GM21390 (cell line): ENCODE data around the gene CENPE.

Source experiments
- ATAC-seq: cut with Tn5 transposase; IDR thresholded peaks from one replicate; pipeline ENCODE4 v1.9.1; 2021; ENCODE audit not compliant: unreplicated experiment

CENPE gene

DNA sequence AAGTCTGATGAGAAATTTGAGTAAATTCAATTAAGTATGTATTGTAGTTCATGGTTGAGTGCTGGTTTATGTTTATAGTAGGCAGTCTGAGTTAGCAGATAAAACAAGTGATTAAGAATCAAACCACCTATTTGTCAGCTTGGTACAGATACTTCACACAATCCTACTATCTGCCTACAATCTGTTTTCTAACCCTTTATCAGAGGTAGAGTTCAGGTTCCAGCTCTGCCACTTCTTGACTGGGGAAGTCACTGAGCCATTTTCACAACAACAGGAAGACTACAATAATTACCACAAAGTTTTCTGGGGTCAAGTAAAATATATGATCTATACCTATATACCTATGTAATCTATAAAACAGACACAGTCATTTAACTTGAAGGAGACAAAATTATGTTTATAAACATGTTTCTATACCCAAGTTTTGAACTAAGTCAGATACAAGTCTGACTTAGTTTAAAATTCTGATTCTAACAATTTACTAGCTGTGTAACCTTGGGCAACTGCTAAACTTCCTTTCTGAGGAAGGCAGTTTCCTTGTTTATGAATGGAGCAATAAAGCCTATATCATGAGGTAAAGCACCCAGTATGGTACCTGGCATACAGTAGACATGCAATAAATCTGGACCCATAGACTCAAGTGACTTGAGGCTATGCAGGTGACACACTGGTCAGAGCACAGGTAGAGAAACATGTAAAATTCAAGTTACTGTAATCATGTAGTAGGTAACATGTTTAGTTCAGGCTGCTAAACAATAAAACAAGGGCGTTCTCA, 61.3 kb downstream of the CENPE start:
- ATAC-seq = no peak

DNA sequence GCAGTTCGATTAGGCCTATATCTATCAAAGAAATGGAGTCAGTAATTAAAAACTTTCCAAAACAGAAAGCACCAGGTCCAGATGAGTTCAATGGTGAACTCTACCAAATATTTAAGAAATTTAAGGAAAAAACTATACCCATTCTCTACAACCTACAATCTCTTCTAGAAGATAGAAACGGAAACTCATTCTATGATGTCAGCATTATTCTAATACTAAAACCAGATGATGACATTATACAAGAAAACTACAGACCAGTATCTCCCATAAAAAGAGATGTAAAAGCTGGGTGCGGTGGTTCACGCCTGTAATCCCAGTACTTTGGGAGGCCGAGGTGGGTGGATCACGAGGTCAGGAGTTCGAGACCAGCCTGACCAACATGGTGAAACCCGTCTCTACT, 69.0 kb downstream of the CENPE start:
- no peak for ATAC-seq

DNA sequence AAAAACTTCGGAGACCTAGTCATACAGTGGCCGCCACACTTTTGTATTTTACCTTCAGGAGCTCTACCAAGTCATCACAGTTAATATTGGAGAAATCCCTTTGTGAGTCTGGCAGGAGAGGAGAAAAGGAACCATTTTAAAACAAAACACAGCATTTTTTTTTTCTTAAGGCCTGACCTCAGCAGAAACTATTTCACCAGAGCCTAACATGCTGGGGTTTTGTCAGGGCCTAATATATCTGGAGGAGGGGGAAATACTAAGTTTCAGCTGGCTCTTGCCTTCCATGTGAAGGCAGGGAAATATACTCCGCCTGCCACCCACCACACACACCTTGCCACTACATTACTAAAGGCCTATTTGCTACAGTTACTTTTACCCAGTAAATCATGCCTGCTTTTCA, 72.0 kb downstream of the CENPE start:
- no peak for ATAC-seq

DNA sequence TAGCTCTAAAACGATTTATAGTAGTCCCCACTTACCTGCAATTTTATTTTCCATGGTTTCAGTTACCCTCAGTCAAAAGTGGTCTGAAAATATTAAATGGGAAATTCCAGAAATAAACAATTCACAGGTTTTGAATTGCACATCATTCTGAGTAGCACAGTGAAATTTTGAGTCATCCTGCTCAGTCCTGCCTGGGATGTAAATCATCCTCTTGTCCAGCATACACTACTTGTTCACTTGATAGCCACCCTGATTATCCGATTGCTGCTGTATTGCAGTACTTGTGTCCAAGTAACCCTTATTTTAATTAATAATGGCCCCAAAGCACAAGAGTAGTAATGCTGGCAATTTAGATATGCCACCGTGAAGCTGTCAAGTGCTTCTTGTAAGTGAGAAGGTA, 75.0 kb downstream of the CENPE start:
- no peak for ATAC-seq

DNA sequence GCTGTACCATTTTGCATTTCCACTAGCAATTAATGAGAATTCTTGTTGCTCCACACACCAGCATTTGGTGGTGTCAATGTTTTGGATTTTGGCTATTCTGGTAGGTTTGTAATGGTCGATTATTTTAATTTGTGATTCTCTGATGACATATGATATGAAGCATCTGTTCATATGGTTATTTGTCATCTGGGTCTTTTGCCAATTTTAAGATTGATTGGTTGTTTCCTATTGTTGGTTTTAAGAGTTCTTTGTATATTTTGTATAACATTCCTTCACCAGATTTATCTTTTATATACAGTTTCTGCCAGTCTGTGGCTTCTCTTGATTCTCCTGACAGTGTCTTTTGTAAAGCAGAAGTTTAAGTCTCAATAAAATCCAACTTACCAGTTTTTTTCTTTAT, 80.0 kb downstream of the CENPE start:
- no peak for ATAC-seq

DNA sequence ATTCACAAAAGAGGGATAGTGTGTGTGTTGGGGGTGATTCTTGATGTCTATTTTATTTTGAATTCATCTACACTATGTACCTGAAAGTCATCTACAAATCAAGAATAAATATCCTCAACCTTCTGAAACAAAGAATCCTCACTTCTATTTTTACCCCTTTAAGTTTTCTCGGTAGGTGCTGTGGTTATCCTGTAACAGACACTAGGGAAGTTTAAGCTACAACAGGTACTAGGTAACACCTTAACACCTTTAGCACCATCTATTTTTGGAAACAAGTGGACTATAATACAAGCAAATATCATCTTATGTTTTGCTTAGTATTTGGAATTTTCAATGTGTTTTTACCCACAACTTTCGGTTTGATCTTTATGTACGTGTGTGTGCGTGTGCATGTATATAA, 86.5 kb downstream of the CENPE start:
- no peak for ATAC-seq

DNA sequence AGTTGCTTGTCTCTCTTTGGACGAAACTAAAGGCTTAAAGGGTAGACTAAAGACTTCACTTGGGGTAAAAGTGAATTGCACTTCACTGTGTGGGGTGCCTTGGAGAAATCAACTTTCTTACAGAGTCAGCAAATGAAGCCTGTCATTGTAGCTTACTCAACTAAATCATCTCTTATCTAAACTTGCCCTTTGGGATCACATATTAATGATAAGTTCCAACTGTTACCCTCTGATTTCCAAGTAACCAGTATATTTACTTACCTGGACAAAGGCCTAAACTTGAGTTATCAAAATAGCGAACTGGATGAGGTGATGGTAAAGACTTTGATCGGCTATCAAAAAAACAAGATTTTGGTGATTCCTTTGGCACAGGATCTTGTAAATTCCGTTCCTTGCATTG, 89.6 kb downstream of the CENPE start:
- ATAC-seq = no peak

DNA sequence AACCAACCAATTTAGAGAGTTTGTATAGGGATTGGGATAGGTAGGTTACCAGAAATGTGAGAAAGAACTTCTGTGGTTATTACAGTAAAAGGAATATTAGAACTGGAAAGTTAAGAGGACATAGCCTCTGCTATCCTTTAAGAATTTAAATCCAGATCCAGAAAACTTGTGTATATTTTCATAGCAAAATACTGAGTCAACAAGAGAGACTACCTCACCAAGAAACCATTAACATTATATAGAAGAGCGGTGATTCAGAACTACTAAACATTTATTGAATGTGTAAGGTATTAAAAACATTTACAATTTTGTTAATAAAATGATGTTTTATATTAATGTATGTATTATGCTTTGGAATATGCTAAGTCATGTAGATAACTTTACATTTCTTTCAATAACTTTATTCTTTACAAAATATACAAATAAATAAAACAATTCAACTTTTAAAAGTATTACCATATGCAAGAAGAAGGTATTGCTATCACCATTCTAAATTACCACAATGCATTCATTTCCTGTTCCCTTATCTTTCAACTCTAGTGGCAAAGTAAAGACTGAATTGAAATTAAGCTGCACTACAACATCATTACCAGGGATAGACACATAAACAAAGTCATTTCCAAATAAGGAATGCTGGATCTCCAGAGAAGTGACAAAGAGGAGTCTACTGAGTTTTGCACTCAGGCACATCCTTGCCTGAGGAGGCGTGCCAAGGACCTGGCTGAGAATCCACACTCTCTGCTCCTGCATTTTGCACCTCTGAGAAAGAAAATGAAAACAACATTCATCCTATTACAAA, 92.4 kb downstream of the CENPE start:
- no peak for ATAC-seq

DNA sequence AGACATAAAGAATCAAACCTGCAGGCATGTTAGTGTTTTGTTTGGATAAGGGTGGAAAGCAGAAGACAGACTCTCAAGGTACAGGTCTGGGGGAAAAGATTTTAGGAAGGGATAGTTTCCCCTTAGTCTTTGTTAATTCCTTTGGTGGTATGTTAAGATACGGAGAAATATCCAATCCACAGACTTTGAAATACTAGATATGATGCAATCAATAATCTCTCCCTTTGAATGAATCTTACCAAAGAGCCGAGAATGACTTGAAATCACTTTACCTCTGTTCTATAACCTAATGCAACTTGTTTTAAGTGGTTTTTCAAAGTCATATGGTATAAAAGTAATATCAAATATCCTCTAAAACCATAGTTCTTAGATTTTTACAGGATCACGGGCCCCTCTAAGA, 93.3 kb downstream of the CENPE start:
- ATAC-seq = no peak

DNA sequence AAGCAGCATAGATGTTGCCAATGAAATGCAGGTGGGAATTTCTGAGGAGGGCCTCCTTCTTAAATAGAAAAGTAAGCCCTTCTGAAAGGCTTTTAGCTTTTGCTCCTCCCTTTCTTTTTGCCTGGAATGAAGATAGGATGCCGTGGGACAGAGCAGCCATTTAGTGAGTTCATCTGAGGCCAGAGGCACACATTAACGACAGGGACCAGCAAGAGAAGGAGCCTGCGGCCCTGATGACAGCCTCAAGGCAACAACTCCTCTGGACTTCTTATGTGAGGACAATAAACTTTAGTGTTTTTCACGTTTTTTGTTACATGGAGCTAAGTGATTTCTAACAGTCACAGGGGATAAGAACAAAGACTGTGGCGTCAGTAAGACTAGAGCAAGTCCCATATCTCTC, 97.5 kb downstream of the CENPE start:
- no peak for ATAC-seq

DNA sequence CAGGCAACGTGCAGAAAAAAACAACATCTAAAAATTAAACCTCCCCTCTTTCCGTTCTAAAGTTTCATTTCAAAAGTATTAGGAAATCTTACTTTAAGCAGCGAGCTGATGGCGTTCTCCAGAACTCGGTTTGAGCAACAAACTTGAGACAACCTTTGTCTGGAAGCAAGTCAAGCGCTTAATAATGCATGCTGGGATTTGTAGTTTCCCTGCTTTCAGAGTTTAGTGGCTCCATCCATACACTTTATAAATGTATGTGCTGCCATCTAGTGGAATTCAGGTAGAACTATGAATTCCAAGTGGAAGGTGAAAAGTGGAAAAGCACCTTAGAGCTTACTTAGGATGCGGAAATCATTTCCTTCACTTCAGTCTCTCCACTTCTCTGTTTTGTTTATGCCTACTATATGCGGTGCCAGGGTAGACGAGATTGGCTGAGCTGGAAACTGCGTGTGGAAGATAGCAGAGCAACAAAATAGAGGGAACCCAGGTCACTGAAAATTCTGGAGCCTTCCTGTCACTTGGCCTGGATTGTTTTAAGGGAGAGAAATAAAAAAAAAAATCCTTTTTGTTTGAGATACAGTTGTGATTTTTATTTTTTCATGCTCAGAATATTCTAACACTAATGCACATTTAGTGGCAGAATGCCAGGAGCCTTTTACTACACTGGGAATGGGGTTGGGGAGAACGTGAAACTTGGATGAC, 98.3 kb downstream of the CENPE start, which contains the start of gene BDH2:
TSS of gene BDH2 (minus strand) at position 144 of the 702 bp plus-strand sequence. CDS start 3,580 bp downstream, outside the sequence.
- ATAC-seq = peak; percentile 98

DNA sequence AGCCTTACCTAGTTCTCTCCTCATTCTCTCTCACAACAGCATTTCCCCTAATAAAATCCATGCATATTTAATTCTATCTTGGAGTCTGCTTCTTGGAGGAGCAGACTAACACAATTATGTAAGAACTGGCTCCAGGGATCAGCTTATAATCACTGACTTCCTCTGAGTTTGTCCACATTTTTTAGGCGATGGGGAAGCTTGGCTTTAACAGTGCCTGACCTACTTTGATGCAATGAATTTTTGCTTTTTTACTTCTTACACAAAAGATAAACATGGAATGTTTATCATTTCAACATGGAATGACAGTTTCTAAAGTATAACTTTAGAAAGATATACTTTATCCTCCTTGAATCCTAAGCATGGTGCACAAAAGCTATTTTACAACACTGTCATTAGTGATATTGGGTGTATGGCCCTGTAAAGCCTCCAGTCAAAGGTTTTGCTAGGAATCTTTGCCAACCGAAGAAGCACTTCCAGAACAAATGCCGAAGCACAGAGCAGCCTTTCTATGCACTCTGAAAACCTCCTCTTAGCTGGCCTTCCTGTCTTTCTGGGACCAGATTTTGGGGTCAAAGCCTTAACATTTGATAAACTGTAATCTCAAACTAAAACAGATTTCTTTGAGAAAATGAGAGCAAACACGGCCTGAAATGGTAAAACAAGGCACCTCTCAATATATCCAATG, 99.2 kb downstream of the CENPE start:
- no peak for ATAC-seq

DNA sequence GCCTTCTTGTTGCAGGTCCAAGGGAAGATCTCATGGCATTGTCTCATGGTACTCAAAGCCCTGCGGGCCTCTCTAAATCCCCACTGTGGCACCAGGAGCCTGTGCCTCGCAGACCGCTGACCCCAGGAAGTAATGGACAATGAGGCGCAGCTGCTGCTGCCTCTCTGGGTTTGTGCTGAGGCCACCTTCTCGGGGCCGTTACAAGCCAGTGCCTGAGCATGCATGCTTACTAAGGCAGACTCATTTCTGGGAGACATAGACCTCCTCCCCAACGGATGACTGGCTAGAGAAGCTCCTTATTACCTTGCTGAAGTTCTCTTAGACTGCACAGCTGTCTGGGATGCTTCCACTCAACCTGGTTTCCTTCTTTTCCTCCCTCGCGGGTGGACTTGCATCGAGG, 99.8 kb downstream of the CENPE start:
- ATAC-seq = no peak

DNA sequence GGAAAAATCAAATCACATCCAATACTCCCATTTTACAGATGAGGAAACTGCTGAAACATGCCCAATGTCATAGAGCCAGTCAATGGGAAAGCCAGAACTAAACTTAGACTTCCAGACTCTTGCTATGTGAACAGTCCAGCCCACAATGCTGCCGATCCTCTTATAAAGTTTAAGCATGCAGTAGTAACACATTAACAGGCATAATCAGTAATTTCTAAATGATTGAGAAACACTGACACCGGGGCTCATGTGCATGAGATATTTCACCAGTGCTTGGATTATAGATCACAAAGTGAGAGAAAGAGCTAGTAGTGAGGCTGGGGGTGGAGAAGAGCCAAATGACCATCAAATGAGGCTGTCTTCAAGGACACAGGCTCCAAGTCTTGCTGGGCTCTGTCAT, 101.0 kb downstream of the CENPE start:
- no peak for ATAC-seq

DNA sequence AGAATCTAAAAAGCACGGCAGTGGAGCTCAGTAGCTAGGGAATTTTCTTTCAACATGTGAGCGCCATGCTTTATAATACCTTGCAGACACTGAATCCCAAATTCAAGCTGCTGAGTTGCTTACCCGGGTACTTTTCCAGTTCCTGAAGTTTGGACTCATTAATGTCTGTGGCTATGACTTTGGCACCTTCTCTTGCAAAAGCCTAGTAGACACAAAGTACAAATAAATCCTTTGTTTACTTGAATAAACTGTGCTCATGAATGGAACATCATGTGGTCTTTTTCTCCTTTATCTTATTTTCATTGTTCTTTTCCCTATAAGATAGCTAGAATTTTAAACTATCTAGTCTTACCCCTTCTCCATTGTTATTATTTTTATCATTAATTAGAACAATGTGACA, 103.1 kb downstream of the CENPE start:
- ATAC-seq = no peak

DNA sequence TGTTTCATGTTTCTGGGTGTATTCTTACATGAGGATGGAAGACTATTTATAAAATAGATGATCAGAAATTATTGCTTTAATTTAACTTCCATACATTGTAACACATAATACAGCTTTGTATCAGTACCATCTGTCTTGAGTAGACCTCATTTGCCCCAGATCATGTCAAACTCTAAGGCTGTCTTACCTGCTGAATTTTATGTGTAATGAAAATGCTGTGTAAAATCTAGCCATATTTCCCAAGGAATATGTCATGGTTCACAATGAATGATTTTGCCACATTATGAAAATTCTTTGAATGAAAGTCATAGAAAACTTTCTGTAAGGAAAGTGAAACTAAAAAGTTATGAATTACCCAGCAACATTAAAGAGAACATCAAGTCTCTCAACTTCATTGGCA, 105.9 kb downstream of the CENPE start:
- no peak for ATAC-seq

DNA sequence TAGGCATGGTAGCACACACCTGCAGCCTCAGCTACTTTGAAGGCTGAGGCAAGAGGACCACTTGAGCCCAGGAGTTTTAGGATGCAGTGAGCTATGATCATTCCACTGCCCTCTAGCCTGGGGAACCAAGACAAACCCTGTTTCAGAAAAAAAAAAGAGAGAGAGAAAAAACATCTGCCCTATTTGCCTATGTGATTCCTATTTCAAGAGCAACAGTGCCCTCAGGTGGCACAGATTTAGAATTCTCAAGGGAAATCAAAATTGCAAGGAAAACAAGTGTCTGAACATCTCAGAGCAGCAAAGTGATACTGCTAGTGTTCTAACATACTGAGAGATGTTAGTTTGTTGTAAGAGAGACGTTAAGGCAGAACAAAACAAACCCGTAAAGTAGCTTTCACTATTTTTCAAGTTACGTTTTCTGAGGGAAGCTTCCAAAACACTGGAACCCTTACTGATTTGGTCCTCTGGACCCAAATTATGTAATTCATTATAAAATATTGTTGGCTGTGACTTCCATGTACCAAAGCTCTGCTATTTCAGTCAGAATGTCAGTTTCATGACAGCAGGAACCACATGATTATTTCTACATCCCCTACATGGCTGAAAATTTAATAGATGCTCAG, 106.4 kb downstream of the CENPE start:
- ATAC-seq = peak; percentile 79

DNA sequence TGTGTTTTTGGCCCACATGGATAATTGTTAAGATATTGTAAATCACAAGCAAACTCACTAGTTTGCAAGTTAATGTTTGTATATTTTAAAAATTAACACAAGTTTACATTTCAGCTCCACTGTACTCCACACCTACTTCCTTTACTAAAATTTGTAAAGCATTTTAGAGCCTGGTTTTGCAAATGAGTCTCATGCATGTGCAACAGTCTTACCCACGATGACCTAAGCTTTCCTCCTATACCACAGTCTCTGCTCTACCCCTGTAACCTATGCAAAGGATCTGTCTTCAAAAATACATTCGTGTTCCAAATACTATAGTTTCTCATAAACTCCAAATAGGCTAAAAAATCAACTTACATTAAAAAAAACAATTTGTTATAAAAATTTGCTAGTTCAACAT, 108.7 kb downstream of the CENPE start:
- no peak for ATAC-seq

DNA sequence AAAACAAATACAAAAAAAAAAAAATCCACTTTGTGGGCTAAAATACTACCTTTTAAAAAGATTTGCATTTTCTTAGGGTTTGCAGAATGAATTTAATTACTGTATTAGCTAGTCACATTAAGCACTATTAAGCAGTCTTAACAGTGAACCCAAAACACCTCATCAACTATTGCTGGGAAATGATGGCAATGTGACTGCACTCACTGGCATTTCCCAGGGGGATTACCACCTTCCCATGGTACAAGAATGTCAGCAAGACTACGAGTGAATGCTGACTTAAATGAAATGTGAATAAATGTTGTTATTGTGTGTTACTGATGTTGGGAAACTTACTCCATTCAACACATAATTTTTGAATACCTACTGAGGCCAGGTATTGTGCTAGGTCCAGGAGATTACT, 111.6 kb downstream of the CENPE start:
- ATAC-seq = no peak

DNA sequence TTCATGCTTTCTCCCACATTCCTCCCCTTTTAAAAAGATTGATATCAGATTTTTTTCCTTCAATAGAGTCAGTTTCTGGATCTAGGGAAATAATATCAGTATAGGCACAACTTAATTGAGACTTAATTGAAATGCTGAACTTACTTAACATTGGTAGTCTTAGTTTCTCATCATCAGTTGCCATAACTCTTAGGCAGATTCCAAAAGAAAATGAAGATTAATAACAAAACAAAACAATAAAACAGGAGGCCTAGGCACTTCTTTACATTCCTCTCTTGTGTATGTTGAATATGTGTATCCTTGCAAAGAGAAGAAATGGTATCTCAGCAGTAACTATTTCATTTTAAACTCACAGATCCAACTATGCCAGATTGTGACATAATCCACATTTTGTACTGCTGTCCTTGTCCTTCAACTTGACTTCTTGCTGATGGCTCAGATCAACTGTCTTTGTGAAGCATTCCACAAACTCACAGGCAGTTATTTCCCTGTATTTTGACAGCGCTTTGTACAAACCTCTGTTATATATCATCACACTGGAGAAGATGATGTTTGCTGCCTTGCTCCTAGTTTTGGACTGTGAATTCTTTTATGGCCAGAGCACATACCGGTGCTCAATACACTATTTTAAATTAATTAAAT, 112.5 kb downstream of the CENPE start:
- ATAC-seq = no peak
